ENCODE measurements around the gene NCKAP5.

Gene NCKAP5

GRCh38 chr2:133324150-133324561 is 244.1 kb downstream of the NCKAP5 start:
- no peak for TF ChIP-seq REST (IDR thresholded peaks at IDR 0.05; ENCODE audit: insufficient read depth in 1 of 2, low read depth in 2 of 2, low read length in 2 of 2)
- no peak for TF ChIP-seq TAF1 (IDR thresholded peaks at IDR 0.05; ENCODE audit: borderline replicate concordance, insufficient read depth, low read length)
- no peak for TF ChIP-seq FOXP2 (optimal IDR thresholded peaks at IDR 0.05; ENCODE audit: borderline replicate concordance, extremely low read depth, extremely low read length, insufficient read depth)
- TF ChIP-seq SIN3A (IDR thresholded peaks at IDR 0.05; ENCODE audit: borderline replicate concordance, insufficient read depth, low read length), result no peak
- TF ChIP-seq POLR2AphosphoS5 (IDR thresholded peaks at IDR 0.05; ENCODE audit: low read depth, low read length), result no peak

GRCh38 chr2:133322909-133323308 is 245.4 kb downstream of the NCKAP5 start:
- TF ChIP-seq REST (IDR thresholded peaks at IDR 0.05; ENCODE audit: insufficient read depth in 1 of 2, low read depth in 2 of 2, low read length in 2 of 2) (no peak), POLR2AphosphoS5 (IDR thresholded peaks at IDR 0.05; ENCODE audit: low read depth, low read length) (no peak), SIN3A (IDR thresholded peaks at IDR 0.05; ENCODE audit: borderline replicate concordance, insufficient read depth, low read length) (no peak), TAF1 (IDR thresholded peaks at IDR 0.05; ENCODE audit: borderline replicate concordance, insufficient read depth, low read length) (no peak), FOXP2 (optimal IDR thresholded peaks at IDR 0.05; ENCODE audit: borderline replicate concordance, extremely low read depth, extremely low read length, insufficient read depth) (no peak)

GRCh38 chr2:133317178-133317577 is 251.1 kb downstream of the NCKAP5 start:
- TF ChIP-seq FOXP2 (optimal IDR thresholded peaks at IDR 0.05; ENCODE audit: borderline replicate concordance, extremely low read depth, extremely low read length, insufficient read depth) (no peak), TAF1 (IDR thresholded peaks at IDR 0.05; ENCODE audit: borderline replicate concordance, insufficient read depth, low read length) (no peak), POLR2AphosphoS5 (IDR thresholded peaks at IDR 0.05; ENCODE audit: low read depth, low read length) (no peak), REST (IDR thresholded peaks at IDR 0.05; ENCODE audit: insufficient read depth in 1 of 2, low read depth in 2 of 2, low read length in 2 of 2) (no peak), SIN3A (IDR thresholded peaks at IDR 0.05; ENCODE audit: borderline replicate concordance, insufficient read depth, low read length) (no peak)

- TF ChIP-seq FOXP2 (optimal IDR thresholded peaks at IDR 0.05; ENCODE audit: borderline replicate concordance, extremely low read depth, extremely low read length, insufficient read depth) (no peak), TAF1 (IDR thresholded peaks at IDR 0.05; ENCODE audit: borderline replicate concordance, insufficient read depth, low read length) (no peak), REST (IDR thresholded peaks at IDR 0.05; ENCODE audit: insufficient read depth in 1 of 2, low read depth in 2 of 2, low read length in 2 of 2) (no peak), POLR2AphosphoS5 (IDR thresholded peaks at IDR 0.05; ENCODE audit: low read depth, low read length) (no peak), SIN3A (IDR thresholded peaks at IDR 0.05; ENCODE audit: borderline replicate concordance, insufficient read depth, low read length) (no peak)
These were observed 251.7 kb downstream of the NCKAP5 start for GRCh38 chr2:133316557-133316956.

- TF ChIP-seq POLR2AphosphoS5 (IDR thresholded peaks at IDR 0.05; ENCODE audit: low read depth, low read length), result no peak
- no peak for TF ChIP-seq FOXP2 (optimal IDR thresholded peaks at IDR 0.05; ENCODE audit: borderline replicate concordance, extremely low read depth, extremely low read length, insufficient read depth)
- no peak for TF ChIP-seq SIN3A (IDR thresholded peaks at IDR 0.05; ENCODE audit: borderline replicate concordance, insufficient read depth, low read length)
- TF ChIP-seq TAF1 (IDR thresholded peaks at IDR 0.05; ENCODE audit: borderline replicate concordance, insufficient read depth, low read length), result no peak
- no peak for TF ChIP-seq REST (IDR thresholded peaks at IDR 0.05; ENCODE audit: insufficient read depth in 1 of 2, low read depth in 2 of 2, low read length in 2 of 2)
These were observed 253.0 kb downstream of the NCKAP5 start for GRCh38 chr2:133315280-133315679.

All from PFSK-1 (cell line).